Activated T-cell treated with anti-CD3 and anti-CD28 coated beads for 1 hour (primary cell): Measurements from ENCODE around the gene SYNM.

Source experiments
- DNase-seq: peaks from one replicate; pipeline ENCODE4 v3.0.0-alpha.2; 2020; ENCODE audit warnings: low read depth

The SYNM gene

DNA sequence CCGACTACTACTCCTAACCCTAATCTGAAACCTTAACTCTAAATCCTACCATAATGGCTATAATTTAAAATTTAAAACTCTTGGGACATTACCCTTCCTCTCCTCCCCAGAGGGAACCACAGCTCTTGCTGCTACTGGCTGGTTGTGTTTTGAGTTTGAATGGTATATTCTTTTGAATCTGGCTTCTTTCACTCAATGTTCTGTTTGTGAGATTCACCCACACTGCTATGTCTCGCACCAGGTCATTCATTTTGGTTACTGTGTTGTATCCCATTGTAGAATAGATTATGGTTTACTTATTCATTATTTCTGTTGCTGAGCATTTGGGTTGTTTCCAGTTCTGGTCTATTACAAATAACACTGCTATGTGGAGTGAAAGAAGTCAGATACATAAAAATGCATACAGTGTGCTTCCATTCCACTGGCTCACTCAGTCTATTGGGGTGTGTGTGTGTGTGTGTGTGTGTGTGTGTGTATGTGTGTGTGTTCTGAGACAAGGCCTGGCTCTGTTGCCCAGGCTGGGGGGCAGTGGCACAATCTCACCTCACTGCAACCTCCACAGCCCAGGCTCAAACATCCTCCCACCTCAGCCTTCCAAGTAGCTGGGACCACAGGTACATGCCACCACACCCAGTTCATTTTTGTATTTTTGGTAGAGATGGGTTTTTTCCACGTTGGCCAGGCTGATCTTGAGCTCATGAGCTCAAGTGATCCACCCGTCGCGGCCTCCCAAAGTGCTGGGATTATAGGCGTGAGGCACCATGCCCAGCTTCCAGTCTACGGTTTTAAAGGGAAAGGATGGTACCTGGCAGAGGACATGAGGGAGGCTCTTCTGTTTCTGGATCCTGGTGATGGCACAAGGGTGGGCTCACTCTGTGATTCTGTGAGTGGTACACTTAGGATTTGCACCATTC lies 19.2 kb upstream of the SYNM start:
- no peak for DNase-seq

GRCh38 chr15:99086327-99086667 lies 18.6 kb upstream of the SYNM start:
- DNase-seq = no peak

DNA sequence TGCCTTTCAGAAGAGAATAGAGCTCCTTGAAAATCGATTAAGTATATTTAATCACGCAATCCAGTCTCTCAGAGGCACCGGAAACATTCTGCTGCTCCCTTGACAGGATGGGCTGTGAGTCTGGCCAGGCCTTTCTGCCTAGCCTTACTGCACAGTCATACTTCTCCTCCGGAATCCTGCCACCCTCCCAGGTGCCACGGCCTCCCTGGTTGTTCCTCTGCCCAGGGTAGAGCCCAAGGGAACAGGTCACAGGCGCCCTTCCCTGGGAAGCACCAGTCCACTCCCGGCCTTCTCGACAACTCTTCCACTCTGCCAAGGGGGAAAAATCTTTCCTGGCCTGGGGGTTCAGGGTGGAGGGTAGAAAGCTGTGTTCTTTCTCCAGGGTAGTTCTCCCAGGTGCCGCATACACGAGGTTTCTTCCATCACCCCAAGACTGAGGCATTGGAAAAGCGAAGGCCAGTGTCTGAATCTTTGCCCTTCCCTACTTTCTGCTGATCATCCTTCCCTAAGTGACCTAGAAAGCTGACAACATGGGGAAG lies 17.4 kb upstream of the SYNM start:
- no peak for DNase-seq

DNA sequence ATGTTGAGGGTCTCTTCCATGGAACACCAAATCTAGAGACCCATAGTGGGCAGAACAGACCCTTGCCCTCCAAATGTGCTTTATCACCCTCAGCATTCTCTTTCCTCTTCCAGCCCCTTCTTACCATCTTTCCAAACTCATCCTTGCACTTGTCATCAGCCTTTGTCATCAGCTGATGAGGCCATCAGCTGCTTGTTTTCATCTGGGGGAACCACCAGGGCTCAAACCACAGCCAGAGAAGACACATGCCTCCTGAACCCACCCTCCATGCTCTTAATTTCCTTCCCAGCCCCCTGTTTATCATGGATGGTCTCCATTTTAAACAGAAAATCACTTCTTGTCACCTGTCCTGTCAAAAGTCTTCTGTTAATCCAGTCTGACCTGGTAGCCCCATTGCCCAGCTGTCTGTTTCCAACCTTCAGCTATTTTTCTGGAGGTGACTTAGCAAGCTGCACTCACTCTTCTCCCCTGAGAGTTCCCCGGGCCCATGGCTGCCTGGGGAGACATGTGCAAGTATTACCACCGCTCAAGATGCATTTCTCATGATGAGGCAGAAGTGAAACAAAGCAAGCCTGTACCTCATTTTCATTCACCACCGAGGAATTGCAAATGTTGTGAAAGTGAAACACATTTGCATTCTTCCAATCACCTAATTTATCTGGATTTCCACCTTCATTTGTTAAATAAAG lies 14.7 kb upstream of the SYNM start:
- no peak for DNase-seq

GRCh38 chr15:99090938-99091337 lies 13.9 kb upstream of the SYNM start:
- DNase-seq = no peak

DNA sequence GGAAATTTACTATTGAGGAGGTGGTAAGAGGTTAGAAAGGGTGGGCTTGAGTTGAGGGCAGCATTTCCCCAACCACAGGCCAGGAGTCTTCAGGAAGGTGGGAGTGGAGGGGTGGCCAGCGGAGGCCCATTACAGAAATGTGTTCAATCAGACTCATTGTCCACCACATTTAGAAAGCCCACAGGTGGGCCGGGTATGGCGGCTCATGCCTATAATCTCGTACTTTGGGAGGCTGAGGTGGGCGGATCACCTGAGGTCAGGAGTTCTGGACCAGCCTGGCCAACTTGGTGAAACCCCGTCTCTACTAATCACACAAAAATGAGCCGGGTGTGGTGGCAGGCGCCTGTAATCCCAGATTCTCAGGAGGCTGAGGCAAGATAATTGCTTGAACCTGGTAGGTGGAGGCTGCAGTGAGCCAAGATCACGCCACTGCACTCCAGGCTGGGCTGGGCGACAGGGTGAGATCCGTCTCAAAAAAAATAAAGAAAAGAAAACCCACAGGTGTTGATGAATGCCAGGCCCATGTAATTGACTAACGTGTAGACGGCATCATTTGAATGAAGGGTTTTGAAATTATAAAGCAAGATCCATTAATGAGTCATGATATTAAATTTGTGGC lies 12.2 kb upstream of the SYNM start:
- no peak for DNase-seq

DNA sequence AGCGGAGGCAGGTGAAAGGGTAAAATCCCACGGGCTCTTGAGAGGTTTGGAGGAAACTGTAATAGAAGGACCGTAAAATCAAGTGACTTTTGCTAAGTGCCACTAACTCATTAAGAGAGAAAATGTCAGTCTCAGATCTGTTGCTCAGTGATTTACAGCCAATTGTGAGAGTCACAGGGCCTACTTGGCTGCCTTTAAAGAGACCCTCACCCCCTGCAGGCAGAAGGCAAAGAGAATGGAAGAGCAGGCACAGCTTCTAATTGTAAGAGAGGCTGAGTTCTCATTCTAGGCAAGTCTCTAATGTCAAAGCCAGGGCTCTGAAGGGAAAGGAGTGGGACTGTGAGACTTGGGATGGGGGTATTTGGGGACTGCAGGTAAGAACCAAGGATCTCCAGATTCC lies 9.3 kb upstream of the SYNM start:
- DNase-seq = no peak

GRCh38 chr15:99096173-99096893 lies 8.5 kb upstream of the SYNM start:
- DNase-seq = no peak

DNA sequence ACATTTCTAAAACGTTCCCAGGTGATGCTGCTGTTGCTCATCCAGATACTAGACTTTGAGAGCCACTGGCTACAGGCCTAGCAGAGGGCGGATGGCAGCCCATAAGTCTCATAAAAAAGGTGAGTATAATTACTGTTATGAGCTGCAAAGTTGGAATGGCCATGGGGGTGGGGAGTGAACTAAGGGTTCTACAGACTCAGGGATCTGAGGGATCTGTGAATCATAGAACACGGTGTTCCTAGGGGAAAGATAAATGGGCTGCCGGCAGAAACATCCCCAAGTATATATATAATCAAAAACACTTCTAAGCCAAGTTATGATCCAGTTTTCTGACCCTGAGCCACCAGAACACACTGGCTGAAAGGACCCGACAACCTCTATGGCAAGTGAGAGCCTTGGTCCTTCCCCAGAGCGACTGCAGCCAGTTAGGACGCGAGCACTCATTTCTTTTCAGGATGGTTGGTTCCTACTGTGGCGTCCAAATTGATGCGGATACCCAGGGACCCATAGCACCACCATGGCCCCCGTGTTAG lies 7.9 kb upstream of the SYNM start:
- DNase-seq = no peak

GRCh38 chr15:99097441-99098410 lies 7.2 kb upstream of the SYNM start:
- DNase-seq = no peak

- DNase-seq = no peak
Observed at GRCh38 chr15:99098426-99098825, 6.5 kb upstream of the SYNM start.

DNA sequence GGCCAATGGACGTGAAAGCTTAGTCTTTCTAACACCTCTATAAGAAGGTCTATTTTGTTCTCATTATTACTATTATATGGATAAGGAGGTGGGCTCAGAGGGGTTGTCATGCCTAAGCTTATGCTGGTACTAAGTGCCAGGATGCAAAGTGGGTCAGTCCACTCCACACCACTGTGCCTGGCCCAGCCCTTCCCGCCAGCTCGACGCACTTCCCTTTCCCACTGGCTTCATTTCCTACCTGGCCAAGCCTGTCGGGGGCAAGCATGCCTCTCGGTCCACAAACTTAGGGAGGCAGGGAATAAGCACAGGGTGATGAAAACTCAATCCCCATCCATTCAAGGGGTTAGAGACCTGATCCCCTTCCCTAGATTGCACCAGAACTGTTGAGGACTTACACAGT lies 5.9 kb upstream of the SYNM start:
- no peak for DNase-seq

DNA sequence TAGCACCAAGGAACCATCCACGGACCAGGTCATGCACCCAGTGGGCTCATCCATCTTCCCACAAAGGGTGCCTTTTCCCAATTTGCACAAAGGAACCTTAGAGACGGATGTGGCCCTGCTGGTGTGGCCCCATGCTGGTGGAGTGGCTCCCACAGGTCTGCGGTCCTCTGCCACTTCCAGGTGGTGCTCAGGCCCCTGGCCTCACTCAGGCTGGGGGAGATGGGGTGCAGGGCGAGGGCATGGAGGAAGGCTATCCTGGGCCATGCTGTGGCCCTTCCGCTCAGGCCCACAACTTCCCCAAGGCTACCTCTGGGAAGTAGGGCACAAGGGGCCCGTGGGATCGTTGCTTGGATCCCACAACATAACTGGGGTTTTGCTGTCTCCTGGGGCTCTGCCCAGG lies 5.2 kb upstream of the SYNM start:
- DNase-seq = no peak

GRCh38 chr15:99100245-99101173 lies 4.4 kb upstream of the SYNM start:
- DNase-seq = peak; percentile 24

GRCh38 chr15:99101501-99101900 lies 3.4 kb upstream of the SYNM start:
- no peak for DNase-seq

- no peak for DNase-seq
Observed at GRCh38 chr15:99102332-99103235, 2.3 kb upstream of the SYNM start.

- DNase-seq = no peak
Observed at GRCh38 chr15:99103279-99103678, 1.6 kb upstream of the SYNM start.

DNA sequence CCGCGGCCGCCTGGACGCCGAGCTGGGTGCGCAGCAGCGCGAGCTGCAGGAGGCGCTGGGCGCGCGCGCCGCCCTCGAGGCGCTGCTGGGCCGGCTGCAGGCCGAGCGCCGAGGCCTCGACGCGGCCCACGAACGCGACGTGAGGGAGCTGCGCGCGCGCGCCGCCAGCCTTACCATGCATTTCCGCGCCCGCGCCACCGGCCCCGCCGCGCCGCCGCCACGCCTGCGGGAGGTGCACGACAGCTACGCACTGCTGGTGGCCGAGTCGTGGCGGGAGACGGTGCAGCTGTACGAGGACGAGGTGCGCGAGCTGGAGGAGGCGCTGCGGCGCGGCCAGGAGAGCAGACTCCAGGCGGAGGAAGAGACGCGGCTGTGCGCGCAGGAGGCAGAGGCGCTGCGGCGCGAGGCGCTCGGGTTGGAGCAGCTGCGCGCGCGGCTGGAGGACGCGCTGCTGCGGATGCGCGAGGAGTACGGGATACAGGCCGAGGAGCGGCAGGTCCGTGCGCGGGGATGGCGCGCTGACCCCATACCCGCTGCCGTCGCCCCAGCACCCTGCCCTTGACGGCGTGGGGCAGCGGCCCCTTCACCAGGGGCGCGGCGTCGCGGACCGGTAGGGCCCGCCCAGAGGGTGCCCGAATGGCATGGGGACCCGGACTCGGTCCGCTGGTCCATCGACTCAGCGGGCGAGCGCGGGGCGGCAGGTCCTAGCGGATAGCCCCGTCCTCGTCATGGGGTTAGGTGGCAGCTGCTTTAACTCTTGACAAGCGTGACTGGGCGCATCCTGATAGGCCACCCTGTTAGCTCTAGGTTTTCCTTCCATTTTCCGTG lies 848 bp downstream of the SYNM start:
- DNase-seq = no peak
